ENCODE measurements around the gene HSPG2.

HSPG2 gene

DNA sequence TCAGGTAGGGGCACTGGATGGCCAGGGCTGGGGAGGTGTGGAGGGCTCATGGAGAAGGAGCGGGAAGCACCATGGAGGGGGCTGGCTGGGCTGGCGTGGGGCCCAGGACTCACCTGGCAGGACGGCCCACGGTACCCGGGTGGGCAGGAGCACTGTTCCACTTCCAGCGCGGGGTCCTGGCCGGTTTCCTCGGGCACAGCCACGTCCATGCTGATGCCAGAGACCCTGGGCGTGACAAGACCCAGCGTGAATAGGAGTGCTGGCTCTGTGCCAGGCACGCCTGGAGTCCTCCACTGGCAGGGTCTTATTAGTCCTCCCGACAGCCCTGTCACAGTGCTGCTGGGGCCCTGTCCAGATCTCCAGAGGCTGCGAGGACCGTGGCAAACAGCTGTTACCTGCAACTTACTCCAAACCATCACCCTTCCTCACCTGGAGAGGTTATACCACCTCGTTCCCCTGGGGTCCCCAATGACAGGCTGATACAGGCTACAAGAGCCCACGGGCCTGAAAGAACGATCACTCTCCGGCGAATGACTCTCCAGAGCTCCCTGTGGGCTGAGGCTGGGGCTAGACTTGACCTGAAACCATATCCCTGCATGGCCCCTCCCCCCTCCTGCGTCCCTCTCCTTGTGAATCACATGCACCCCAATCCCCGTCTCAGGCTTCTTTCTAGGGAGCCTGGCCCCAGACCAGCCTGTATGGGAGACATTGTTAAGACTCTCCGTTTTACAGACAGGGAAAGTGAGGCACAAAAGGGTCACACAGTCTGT is 62.1 kb downstream of the HSPG2 start:
- FAIRE-seq (no peak), DNase-seq (ENCODE audit: insufficient read length, low spot score) (no peak)
- no peak for TF ChIP-seq POLR2A (IDR thresholded peaks at IDR 0.05; ENCODE audit: low read depth, low read length)
- TF ChIP-seq POU2F2 (IDR thresholded peaks at IDR 0.05; ENCODE audit: low read depth, low read length) = no peak

DNA sequence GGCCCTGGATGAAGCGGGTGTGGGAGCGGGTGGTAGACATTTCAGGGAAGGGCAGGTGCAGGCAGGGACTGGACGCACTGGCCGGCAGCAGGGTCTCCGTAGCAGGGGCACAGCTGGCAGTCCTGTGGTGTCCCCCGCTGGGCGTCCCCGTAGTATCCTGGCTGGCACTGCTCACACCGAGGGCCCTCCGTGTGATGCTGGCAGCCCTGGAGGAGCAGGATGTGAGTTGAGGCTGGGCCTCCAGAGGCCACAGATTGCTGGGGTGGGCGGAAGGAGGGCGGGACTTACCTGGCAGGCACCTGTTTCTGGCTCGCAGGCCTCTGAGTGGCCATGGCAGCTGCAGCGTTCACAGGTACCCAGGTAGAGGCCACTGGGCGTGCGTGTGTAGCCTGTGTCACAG is 62.8 kb downstream of the HSPG2 start:
- DNase-seq (ENCODE audit: insufficient read length, low spot score) = no peak
- no peak for FAIRE-seq
- TF ChIP-seq POLR2AphosphoS5 (IDR thresholded peaks at IDR 0.05; ENCODE audit: low read depth, low read length) = no peak
- TF ChIP-seq POU2F2 (IDR thresholded peaks at IDR 0.05; ENCODE audit: low read depth, low read length) = no peak
- no peak for TF ChIP-seq PAX5 (IDR thresholded peaks at IDR 0.05; ENCODE audit: insufficient read depth, low read length, severe bottlenecking)
- TF ChIP-seq TAF1 (IDR thresholded peaks at IDR 0.05; ENCODE audit: low read depth, low read length) = no peak
- no peak for TF ChIP-seq POLR2A (IDR thresholded peaks at IDR 0.05; ENCODE audit: low read depth, low read length)
- no peak for TF ChIP-seq SPI1 (IDR thresholded peaks at IDR 0.05; ENCODE audit: low read depth, low read length)

DNA sequence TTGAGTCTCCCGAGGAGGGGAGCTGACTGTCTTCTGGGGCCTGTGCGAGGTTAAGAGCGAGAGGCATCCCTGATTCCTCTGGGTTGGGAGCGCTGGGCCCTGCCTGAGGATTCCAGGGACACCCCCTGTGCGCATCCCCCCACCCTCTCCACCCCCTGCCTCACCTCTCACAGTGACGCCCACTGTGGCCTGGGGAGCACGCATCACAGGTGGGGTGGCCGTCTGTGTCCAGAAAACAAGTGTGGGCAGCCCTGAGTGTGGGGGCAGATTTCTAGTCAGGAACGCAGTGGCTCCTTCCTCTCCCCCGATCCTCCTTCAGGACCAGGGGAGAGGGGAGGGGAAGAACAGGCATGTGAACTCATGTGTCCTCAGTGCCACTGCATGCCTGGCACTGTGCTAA is 63.3 kb downstream of the HSPG2 start:
- no peak for FAIRE-seq

DNA sequence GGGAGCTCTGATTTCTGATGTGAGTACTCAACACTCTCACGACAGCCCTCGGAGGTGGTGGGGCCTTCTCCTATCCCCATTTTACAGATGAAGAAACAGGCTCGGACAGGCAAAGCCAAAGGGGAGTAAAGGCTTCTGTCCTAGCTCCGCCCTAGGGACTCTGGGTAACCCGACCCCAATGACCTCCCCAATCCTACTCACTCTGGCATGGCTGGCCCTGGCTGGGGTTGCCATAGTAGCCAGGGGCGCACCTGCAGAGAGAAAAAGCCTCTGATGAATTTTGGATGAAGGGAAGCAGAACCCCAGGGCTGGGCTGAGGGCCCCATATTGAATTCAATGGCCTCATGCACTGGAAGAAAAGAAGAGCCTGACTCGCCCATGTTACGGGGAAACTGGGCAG is 63.9 kb downstream of the HSPG2 start:
- FAIRE-seq = no peak
- TF ChIP-seq PAX5 (IDR thresholded peaks at IDR 0.05; ENCODE audit: insufficient read depth, low read length, severe bottlenecking) (no peak), POU2F2 (IDR thresholded peaks at IDR 0.05; ENCODE audit: low read depth, low read length) (no peak), POLR2AphosphoS5 (IDR thresholded peaks at IDR 0.05; ENCODE audit: low read depth, low read length) (no peak), TAF1 (IDR thresholded peaks at IDR 0.05; ENCODE audit: low read depth, low read length) (no peak), POLR2A (IDR thresholded peaks at IDR 0.05; ENCODE audit: low read depth, low read length) (no peak), SPI1 (IDR thresholded peaks at IDR 0.05; ENCODE audit: low read depth, low read length) (no peak)

More for the DNA sequence above, 63.3 kb downstream of the HSPG2 start:
- DNase-seq (ENCODE audit: insufficient read length, low spot score) = no peak
- no peak for TF ChIP-seq SPI1 (IDR thresholded peaks at IDR 0.05; ENCODE audit: low read depth, low read length)
- TF ChIP-seq PAX5 (IDR thresholded peaks at IDR 0.05; ENCODE audit: insufficient read depth, low read length, severe bottlenecking) = no peak
- no peak for TF ChIP-seq POLR2A (IDR thresholded peaks at IDR 0.05; ENCODE audit: low read depth, low read length)
- no peak for TF ChIP-seq POU2F2 (IDR thresholded peaks at IDR 0.05; ENCODE audit: low read depth, low read length)

DNA sequence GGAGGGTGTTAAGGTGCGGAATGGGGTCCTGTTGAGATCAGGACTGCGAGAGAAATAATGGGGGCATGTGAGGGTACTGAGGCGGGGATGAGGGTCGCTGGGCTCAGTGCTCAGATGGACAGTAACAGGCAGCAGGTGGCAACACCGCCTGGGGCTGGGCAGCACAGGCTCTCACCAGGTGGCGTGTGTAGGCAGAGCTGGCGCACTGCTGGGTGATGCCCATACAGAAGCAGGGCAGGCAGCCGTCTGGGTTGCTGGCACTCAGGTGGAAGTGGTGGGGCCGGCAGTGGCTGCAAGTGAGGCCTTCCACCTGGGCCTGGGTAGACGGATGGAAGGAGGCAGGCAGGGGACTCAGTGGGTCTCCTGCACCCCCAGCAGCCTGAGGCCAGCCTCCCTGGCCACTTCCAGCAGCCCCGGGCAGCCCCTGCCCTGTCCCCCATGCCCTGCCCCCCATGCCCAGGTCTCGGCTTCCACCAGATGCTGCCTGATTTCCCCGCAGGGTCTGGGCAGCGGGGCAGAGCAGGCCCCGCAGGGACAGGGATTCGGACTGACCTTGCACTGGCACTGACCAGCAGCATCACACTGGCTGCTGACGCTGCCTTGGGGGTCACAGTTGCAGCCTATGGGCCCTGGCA is 64.5 kb downstream of the HSPG2 start:
- no peak for DNase-seq (ENCODE audit: insufficient read length, low spot score)
- FAIRE-seq = no peak
- TF ChIP-seq PAX5 (IDR thresholded peaks at IDR 0.05; ENCODE audit: insufficient read depth, low read length, severe bottlenecking) (no peak), POLR2A (IDR thresholded peaks at IDR 0.05; ENCODE audit: low read depth, low read length) (no peak), TAF1 (IDR thresholded peaks at IDR 0.05; ENCODE audit: low read depth, low read length) (no peak), SPI1 (IDR thresholded peaks at IDR 0.05; ENCODE audit: low read depth, low read length) (no peak), POLR2AphosphoS5 (IDR thresholded peaks at IDR 0.05; ENCODE audit: low read depth, low read length) (no peak), POU2F2 (IDR thresholded peaks at IDR 0.05; ENCODE audit: low read depth, low read length) (no peak)

More for the DNA sequence above, 63.9 kb downstream of the HSPG2 start:
- DNase-seq (ENCODE audit: insufficient read length, low spot score) = no peak

DNA sequence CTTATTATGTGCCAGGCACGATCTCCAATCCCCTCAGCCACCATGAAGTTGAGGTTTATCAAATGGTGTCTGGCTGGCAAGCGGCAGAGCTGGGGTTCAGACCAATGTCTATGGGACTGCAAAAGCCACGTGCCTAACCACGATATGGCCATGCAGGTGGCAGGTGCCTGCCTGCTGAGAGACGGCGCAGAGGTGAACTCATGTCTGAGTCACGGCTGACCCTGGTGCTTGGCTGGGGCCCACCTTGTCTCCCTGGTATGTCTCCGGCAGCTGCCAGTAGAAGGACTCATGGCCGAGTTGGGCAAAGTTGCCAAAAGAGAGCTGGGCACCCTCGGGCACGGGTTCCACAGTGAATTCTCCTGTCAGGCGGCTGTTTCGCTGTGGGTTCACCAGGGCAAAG is 65.2 kb downstream of the HSPG2 start:
- no peak for TF ChIP-seq POLR2AphosphoS5 (IDR thresholded peaks at IDR 0.05; ENCODE audit: low read depth, low read length)
- TF ChIP-seq SPI1 (IDR thresholded peaks at IDR 0.05; ENCODE audit: low read depth, low read length) = no peak
- no peak for TF ChIP-seq POLR2A (IDR thresholded peaks at IDR 0.05; ENCODE audit: low read depth, low read length)
- no peak for TF ChIP-seq TAF1 (IDR thresholded peaks at IDR 0.05; ENCODE audit: low read depth, low read length)
- peak; percentile 45 for FAIRE-seq
- no peak for DNase-seq (ENCODE audit: insufficient read length, low spot score)

DNA sequence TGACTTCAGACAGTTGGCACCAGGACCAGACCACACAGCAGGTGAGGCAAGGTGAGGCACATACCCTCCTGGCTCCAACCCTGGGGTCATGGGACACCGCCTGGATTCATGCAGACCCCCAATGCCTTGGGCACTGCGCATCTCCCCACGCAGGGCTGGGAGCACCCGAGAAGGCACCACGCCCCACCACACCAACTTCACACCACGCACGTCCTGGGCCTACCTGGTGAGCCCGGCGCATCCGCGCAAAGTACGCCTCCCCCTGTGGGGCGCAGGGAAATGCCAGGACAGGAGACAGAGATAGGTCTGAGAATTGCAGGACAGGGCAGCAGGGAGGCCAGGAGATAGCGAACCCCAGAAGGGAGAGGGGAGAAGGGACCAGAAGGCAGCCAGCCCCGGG is 66.5 kb downstream of the HSPG2 start:
- FAIRE-seq = no peak
- DNase-seq (ENCODE audit: insufficient read length, low spot score) = no peak
- no peak for TF ChIP-seq SPI1 (IDR thresholded peaks at IDR 0.05; ENCODE audit: low read depth, low read length)
- no peak for TF ChIP-seq POLR2A (IDR thresholded peaks at IDR 0.05; ENCODE audit: low read depth, low read length)
- TF ChIP-seq TAF1 (IDR thresholded peaks at IDR 0.05; ENCODE audit: low read depth, low read length) = no peak
- TF ChIP-seq POLR2AphosphoS5 (IDR thresholded peaks at IDR 0.05; ENCODE audit: low read depth, low read length) = no peak
- no peak for TF ChIP-seq PAX5 (IDR thresholded peaks at IDR 0.05; ENCODE audit: insufficient read depth, low read length, severe bottlenecking)
- no peak for TF ChIP-seq POU2F2 (IDR thresholded peaks at IDR 0.05; ENCODE audit: low read depth, low read length)

DNA sequence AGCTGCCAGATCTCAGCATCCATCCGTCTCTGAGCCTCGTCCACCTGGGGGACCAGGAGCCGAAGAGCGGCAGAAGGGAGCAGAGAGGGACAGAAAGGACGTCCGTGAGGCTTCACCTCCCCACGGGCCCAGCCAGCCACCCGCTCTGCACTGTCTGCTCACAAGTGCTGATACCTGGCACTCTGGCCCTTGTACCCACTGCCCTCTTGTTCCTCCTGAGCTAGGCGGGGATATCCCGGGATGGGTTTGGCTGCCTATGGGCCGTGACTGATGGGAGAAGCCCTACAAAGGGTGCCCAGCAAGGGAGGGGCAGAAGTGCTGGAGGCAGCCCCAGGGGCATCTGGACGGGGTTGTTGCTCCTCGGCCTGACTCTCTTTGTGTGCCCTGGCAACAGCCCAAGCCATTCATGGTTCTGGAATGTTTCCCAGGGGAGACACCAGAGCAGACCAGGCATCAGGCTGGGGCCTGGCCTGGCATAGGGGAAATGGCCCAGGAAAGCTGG is 67.4 kb downstream of the HSPG2 start:
- DNase-seq (ENCODE audit: insufficient read length, low spot score) (no peak), FAIRE-seq (no peak)
- TF ChIP-seq POU2F2 (IDR thresholded peaks at IDR 0.05; ENCODE audit: low read depth, low read length) (no peak), TAF1 (IDR thresholded peaks at IDR 0.05; ENCODE audit: low read depth, low read length) (no peak), POLR2A (IDR thresholded peaks at IDR 0.05; ENCODE audit: low read depth, low read length) (no peak), POLR2AphosphoS5 (IDR thresholded peaks at IDR 0.05; ENCODE audit: low read depth, low read length) (no peak), PAX5 (IDR thresholded peaks at IDR 0.05; ENCODE audit: insufficient read depth, low read length, severe bottlenecking) (no peak), SPI1 (IDR thresholded peaks at IDR 0.05; ENCODE audit: low read depth, low read length) (no peak)

DNA sequence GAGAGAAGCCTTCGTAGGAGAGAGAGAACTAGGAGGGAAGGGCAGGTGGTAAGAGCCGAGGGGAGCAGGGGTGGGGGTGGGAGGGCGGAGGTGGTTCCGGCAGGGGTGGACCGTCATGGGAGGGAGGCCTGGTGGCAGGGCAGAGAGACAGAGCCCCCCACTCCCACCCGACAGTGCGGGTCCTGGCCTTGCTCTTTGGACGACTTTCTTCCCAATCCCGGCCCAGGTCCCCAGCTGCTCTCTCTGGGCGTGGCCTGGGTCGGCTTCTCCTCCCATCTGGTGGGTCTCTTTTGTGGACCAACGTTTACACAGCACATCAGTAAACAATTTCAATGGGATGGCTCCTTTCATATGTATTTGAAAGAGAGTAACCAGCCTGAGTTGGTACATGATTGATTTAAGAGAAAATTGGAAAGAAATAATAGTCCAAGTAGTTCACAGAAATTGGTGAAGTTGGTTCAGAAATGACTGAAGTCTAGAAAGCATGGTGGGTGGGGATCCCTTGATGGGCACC is 68.1 kb downstream of the HSPG2 start:
- DNase-seq (ENCODE audit: insufficient read length, low spot score) = no peak
- TF ChIP-seq PAX5 (IDR thresholded peaks at IDR 0.05; ENCODE audit: insufficient read depth, low read length, severe bottlenecking) (no peak), POLR2A (IDR thresholded peaks at IDR 0.05; ENCODE audit: low read depth, low read length) (no peak), POLR2AphosphoS5 (IDR thresholded peaks at IDR 0.05; ENCODE audit: low read depth, low read length) (no peak), SPI1 (IDR thresholded peaks at IDR 0.05; ENCODE audit: low read depth, low read length) (no peak), TAF1 (IDR thresholded peaks at IDR 0.05; ENCODE audit: low read depth, low read length) (no peak), POU2F2 (IDR thresholded peaks at IDR 0.05; ENCODE audit: low read depth, low read length) (no peak)
- no peak for FAIRE-seq

Measured in GM12891 (cell line).